KMS-11 (cell line): Measurements from ENCODE around the gene GIPR.
A peak's percentile ranks its signal among the peaks of the same experiment; 100 is the strongest.

Experiments
- H2AFZ ChIP-seq: fragments of 200-600 bp; sonication (generic); 2 replicates; pipeline ENCODE4 v1.6.1; 2016; ENCODE audit warnings: antibody characterized with exemption, mixed run types, low read depth
- H3K27ac ChIP-seq: fragments of 200-600 bp; sonication (generic); 2 replicates; pipeline ENCODE4 v1.6.1; 2016; ENCODE audit warnings: mild to moderate bottlenecking, mixed run types
- H3K27me3 ChIP-seq: fragments of 200-600 bp; sonication (generic); 2 replicates; pipeline ENCODE4 v1.6.1; 2017; ENCODE audit warnings: mild to moderate bottlenecking, low read depth, mixed run types, moderate library complexity; ENCODE audit not compliant: insufficient read depth
- H3K36me3 ChIP-seq: fragments of 200-600 bp; sonication (generic); 2 replicates; pipeline ENCODE4 v1.6.1; 2017; ENCODE audit warnings: mild to moderate bottlenecking, mixed run types; ENCODE audit not compliant: insufficient read depth
- H3K4me1 ChIP-seq: fragments of 200-600 bp; sonication (generic); 2 replicates; pipeline ENCODE4 v1.6.1; 2016; ENCODE audit warnings: mild to moderate bottlenecking, low read depth, mixed run types; ENCODE audit not compliant: poor library complexity, severe bottlenecking
- H3K4me2 ChIP-seq: fragments of 200-600 bp; sonication (generic); 2 replicates; pipeline ENCODE4 v1.7.0; 2016; ENCODE audit warnings: mild to moderate bottlenecking, mixed run types
- H3K4me3 ChIP-seq: fragments of 200-600 bp; sonication (generic); IDR thresholded peaks from 2 replicates; pipeline ENCODE4 v1.6.1; 2017; ENCODE audit warnings: low read depth, low read length, mixed read lengths; ENCODE audit not compliant: insufficient read depth
- H3K79me2 ChIP-seq: fragments of 200-600 bp; sonication (generic); 2 replicates; pipeline ENCODE4 v1.6.1; 2016; ENCODE audit warnings: low read depth, mixed run types; ENCODE audit not compliant: insufficient read depth
- H3K9ac ChIP-seq: fragments of 200-600 bp; sonication (generic); 2 replicates; pipeline ENCODE4 v1.6.1; 2016; ENCODE audit warnings: mild to moderate bottlenecking, mixed run types
- H4K20me1 ChIP-seq: fragments of 200-600 bp; sonication (generic); 2 replicates; pipeline ENCODE4 v1.6.1; 2016; ENCODE audit warnings: mild to moderate bottlenecking, mixed run types; ENCODE audit not compliant: insufficient read depth
- CTCF ChIP-seq: fragments of 200-600 bp; sonication (generic); conservative IDR thresholded peaks from 2 replicates; pipeline ENCODE4 v1.6.1; 2017; ENCODE audit warnings: low read depth, mild to moderate bottlenecking, antibody characterized with exemption, low read length, moderate library complexity, mixed read lengths

The GIPR gene

DNA sequence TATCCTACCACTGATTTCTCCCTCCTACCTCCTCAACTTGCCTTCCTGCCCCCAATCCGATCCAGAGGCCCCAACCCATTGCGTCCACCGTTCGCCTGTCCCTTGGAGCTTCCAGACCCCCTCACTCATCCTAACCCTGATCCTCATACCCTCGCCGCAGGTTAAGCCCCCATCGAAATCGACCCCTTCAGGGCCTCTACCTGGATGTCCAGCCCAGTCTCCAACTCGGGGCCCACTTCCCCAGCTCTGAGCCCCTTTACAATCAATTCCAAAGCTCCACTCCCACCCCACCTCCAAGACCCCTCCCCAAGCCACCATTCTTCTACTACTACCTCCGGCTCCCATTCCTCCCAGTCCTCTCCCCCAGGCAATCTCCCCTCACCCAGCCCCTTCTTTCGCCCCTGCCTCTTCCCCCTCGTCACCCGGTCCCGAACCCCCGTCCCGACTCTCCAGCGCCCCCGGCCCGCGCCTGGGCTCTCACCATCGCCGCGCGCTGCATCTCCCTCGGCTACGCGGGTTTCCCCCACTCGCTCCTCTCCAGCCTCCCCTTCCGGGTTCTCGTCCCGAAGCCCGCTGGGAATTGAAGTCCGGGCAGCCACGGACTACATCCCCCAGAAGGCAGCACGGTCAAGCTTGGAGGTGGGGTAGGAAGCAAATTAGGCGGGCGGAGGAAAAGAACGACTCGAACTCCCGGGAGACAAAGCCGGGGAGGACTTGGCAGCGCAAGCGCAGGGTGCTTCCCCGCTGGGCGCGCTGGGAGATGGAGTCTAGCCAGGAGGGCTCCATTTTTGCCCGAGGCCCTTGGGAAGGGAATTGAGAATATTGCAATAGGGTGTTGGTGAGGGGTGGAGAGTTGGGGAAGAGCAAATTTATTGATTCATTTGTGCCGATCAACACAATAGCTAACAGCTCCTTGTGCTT is 62.6 kb downstream of the GIPR start, which contains the start of gene FBXO46:
TSS of gene FBXO46 (minus strand) at position 529 of the 921 bp plus-strand sequence. CDS start 17,401 bp downstream, outside the sequence.
- peaks cover 49% of the 10 kb centered on the region for H3K79me2 ChIP-seq
- H3K4me3 ChIP-seq, result no peak within 1 kb of the TSS
- peak within 1 kb of the TSS; percentile 87; the same call in 1 of the 2 replicates for H2AFZ ChIP-seq
- peaks cover 28% of the 10 kb centered on the region for H3K4me1 ChIP-seq
- H4K20me1 ChIP-seq, result no peaks in the 10 kb centered on the region
- peak within 1 kb of the TSS; percentile 97 for H3K4me2 ChIP-seq
- peak within 1 kb of the TSS; percentile 56; the same call in 1 of the 2 replicates for H3K9ac ChIP-seq
- H3K36me3 ChIP-seq, result no peaks in the 10 kb centered on the region
- peak within 1 kb of the TSS; percentile 16; the same call in 1 of the 2 replicates for H3K27ac ChIP-seq
- TF ChIP-seq CTCF, result no peak
- H3K27me3 ChIP-seq, result no peaks in the 10 kb centered on the region
